HL-60/S4 (cell line): Measurements from ENCODE around the gene CMC4.

Experiments
- in situ Hi-C: fragments of 300-500 bp; cut with MboI; formaldehyde crosslinking; loops from 2 replicates; pipeline ENCODE4 v1.14.3; 2022; ENCODE audit warnings: low sequenced_read_pairs

The CMC4 gene, protein sequence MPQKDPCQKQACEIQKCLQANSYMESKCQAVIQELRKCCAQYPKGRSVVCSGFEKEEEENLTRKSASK

DNA sequence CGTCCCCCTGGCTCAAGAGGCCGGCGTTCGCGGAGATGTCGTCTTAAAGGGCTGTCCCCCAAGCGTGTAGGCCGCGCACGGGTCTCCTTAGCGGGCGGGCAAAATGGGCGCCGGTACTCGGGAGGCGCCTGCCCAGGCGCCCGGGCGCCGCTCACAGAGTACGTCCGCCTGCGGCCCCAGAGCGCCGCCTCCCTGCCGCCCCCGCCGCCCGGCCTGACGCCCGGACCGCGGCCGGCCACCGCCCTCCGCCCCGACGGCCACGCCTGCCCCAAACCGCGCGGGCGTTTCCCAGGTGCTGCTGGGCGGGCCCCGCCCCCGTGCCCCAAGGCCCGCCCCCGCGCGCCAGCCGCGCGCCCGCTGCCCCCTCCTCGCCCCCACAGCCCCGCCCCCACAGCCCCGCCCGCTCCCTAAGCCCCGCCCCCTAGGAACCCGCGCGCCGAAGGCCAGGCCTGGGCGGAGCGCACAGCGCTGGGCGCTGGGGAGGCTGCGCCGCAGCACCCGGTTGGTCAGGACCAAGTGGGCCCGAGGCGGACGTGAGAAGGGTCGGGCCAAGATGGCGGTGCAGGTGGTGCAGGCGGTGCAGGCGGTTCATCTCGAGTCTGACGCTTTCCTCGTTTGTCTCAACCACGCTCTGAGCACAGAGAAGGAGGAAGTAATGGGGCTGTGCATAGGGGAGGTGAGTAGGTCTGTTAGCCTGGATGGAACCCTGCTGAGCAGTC, at the start of gene CMC4, which contains the start of the genes BRCC3 and MTCP1:
TSS of gene CMC4 (minus strand) at position 162 of the 719 bp plus-strand sequence. CDS start 7,113 bp downstream, outside the sequence.
TSS of gene BRCC3 (plus strand) at position 534 of the 719 bp plus-strand sequence. CDS start at position 554, 20 bp downstream.
TSS of gene MTCP1 (minus strand) at position 162 of the 719 bp plus-strand sequence. CDS start 5,126 bp downstream, outside the sequence.
- in situ Hi-C loops, result no loop called here

- in situ Hi-C loops, result no loop called here
Measured at GRCh38 chrX:155115174-155115819, 44.4 kb upstream of the CMC4 start.

DNA sequence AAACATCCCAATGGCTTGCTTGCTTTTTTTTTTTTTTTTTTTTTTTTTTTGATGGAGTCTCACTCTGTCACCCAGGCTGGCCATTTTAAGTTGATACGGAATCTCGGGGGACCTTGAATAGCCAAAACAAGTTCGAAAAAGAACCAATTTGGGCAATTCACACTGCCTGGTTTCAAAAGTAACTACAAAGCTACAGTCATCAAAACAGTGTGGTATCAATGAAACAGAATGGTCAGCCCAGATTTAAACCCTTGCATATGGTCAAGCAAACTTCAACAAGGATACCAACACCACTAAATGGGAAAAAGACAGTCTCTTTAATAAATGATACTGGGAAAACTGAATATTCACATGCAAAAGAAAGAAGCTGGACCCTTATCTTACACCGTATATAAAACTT, 42.2 kb upstream of the CMC4 start:
- in situ Hi-C loops, result no loop called here

- in situ Hi-C loops, result no loop called here
Measured at GRCh38 chrX:155112171-155112570, 41.2 kb upstream of the CMC4 start.

DNA sequence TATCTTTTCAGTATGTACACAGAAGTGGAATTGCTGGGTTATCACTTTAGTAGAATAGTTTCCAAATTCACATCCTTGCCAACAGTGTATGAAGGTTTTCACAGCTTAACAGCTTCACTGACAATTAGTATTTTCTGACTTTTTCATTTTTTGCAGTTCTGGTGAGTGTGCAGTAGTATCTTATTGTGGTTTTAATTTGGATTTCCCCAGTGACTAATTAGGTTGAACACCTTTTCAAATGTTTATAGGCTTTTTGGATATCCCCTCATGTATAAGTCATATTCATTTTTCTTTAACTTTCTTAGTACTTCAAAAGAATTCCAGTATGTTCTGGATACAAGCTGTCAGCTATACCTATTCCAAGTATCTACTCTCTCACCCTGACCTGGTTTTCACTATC, 37.5 kb upstream of the CMC4 start:
- in situ Hi-C loops, result no loop called here

DNA sequence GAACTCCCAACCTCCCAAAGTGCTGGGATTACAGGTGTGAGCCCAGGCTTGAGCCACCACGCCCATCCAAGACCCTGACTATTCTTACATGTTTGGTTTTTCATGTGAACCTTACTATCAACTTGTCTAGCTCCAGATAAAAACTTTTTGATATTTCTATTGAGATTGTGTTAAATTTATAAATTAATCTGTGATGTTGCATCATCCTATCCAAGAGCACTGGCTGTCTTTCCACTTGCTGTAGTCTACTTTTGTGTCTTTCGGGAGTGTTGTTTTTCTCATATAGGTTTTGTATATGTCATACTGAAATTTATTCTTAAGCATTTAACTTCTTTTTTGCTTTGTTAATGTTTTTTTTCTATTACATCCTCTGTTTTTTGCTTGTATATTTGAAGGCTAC, 35.0 kb upstream of the CMC4 start:
- in situ Hi-C loops, result no loop called here

DNA sequence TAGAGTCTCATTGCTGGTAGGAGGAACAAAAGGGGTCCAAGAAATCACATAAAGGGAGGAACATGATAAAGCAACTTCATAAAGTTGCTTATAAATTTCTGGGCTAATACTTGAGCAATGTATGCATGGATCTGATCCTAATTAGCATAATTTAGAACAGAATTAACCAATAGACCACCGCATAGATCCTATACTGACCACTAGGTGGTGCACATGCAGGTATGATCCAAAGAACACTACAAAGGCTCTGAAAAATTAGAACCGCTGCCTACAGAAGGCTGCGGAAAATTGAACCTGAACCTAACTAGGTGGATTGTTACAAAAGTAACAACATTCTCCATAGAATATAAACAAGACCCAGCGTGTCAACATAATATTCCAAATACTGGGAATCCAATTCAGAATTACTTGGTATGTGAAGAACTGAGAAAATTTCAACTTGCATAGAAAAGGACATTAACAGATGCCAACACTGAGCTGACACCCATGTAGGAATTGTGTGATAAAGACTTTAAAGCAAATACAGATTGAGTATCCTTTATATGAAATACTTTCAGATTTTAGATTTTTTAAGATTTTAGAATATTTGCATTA, 23.6 kb upstream of the CMC4 start:
- in situ Hi-C loops, result loop anchor here (25.0 kb wide), 1 partner anchor 107 kb away; no protein-coding TSS in a partner anchor

GRCh38 chrX:155086961-155087735, 16.2 kb upstream of the CMC4 start:
- in situ Hi-C loops, result loop anchor here (25.0 kb wide), 1 partner anchor 100 kb away; no protein-coding TSS in a partner anchor

GRCh38 chrX:155086202-155086840, 15.4 kb upstream of the CMC4 start:
- in situ Hi-C loops, result loop anchor here (25.0 kb wide), 1 partner anchor 99 kb away; no protein-coding TSS in a partner anchor

GRCh38 chrX:155071694-155072280, 851 bp upstream of the CMC4 start:
- in situ Hi-C loops, result no loop called here

DNA sequence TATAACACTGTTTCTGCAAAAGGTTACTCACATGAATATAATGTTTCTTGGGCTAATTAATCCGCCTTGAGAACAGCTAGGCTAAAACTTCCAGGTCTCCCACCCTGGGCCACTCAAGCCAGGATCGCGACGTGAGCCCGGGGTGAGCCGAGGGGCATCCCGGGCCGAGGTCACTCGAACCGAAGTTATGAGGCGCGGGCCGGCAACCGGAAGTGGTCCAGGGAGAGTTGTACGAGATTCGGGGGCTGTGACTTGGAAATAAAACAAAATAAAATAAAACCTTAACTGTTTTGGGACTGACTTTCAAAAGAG, 317 bp downstream of the CMC4 start:
- in situ Hi-C loops, result no loop called here

DNA sequence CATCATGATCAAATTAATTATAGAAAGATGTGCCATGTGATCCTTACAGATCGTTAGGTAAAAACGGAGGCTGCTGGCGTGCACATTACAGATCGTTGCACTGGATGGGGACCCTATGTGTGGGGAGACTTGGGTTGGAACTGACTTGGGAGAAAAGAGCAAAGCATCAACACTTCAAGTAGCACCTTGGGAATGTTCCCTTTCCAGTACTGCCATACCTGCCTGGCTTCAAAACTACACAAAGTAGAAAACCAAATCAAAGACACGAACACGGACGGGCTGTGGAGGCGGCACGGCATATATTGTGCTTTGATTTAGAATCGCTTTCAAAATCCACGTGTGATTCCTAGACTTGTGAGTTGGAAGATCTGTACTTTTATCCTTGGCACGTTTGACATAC, 898 bp downstream of the CMC4 start:
- in situ Hi-C loops, result no loop called here

DNA sequence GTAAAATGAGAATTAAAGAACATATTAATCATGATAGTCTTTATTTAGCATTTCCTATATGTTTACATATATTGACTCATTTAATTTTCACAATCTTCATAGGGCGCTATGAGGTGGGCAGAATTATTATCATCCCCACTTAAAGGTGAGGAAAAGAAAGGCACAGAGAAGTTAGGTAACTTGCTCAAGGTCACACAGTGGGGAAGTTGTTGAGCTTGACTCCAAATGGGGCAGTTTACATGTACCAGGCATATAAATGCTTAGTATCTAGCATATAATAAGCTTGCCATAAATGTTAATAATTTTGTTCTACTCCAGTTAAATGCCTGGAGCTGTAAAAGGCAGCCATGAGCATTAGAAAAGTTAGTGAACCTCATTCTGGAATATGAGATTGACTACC, 1.5 kb downstream of the CMC4 start:
- in situ Hi-C loops, result no loop called here

- in situ Hi-C loops, result no loop called here
Measured at GRCh38 chrX:155068165-155068564, 2.8 kb downstream of the CMC4 start.

GRCh38 chrX:155065035-155065734, 5.8 kb downstream of the CMC4 start:
- in situ Hi-C loops, result no loop called here

GRCh38 chrX:155061760-155062159, 9.2 kb downstream of the CMC4 start:
- in situ Hi-C loops, result no loop called here

DNA sequence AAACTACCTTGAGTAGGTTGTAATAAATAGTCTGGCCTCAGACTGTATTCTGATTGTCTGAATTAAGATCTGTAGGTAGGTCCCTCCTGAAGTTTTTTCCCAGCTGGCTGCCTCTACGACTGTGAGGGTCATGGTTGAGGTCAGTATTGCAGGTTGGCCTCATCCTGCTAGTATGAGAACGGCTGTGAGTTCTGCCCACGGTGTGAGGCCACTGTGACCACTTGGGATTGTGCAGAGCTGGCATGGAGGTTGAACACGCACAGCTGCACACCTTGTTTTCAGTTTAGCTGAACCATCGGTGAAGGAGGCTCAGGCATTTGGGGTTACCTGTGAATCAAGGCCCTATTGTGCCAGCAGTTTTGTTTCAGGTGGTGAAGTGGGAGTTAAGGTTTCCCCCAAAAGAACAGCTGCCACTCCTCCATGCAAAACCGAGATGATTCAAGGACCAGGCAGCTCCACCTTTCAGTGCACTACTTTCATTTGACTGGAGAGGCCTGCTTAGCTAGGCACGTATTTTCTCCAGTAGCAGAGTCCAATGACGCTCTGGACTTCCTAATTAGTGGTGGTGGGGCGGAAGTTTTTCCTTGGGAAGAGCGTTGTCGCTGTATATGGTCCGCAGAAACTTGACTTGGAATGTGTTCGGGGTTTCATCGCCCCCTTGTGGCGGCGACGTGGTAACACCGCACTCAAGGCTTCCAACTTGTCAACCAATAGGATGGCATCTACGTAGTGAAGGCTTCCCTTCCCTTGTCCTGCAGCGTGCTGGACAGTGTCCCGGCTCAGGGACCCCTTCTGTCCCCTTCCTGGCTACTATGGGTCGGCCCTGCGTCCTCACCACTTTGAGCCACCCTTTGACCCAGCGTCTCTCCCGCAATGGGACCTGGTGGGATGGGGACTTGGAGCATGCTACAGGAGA, 13.8 kb downstream of the CMC4 start:
- in situ Hi-C loops, result no loop called here

DNA sequence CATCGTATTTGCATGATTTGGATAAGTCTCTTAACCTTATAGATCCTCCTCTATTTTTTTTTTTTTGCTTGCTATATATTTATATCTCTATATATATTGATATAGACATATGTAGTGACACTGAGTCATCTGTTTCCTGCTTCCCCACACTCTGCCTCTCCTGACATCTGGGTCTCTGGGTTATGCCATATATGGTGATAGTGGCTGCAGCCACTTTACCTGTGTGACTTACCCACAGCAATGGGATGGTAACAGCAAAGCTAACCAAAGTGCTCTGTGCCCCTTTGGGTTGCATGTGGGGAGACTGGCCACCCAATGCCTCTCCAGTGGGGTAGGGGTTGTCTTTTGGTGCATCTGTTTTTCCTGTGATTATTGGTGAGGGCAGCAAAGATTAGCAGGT, 14.5 kb downstream of the CMC4 start:
- in situ Hi-C loops, result no loop called here
